Fibroblast of lung (primary cell): ENCODE results near the gene WEE1.

Source experiments
- CTCF ChIP-seq, 2 donors: IDR thresholded peaks in 1 of 2; conservative IDR thresholded peaks in 1 of 2; 1 replicate in 1 of 2; 2 replicates in 1 of 2; pipeline ENCODE4 v1.5.1; 2011 to 2012; ENCODE audit warnings: low read length in 2 of 2, control low read depth in 1 of 2, inconsistent platforms in 1 of 2, low read depth in 1 of 2, mild to moderate bottlenecking in 1 of 2
- EZH2 ChIP-seq: IDR thresholded peaks from 2 replicates; pipeline ENCODE4 v1.5.1; 2012; ENCODE audit warnings: low read length, control low read depth, mild to moderate bottlenecking; ENCODE audit errors: missing control alignments

- TF ChIP-seq CTCF (conservative IDR thresholded peaks at IDR 0.05 in 1 of 2, IDR thresholded peaks at IDR 0.05 in 1 of 2; ENCODE audit: low read depth in 1 of 2, low read length in 2 of 2) (no peak), EZH2 (no peak)
Observed at GRCh38 chr11:9617940-9618339, 44.5 kb downstream of the WEE1 start.
